Thoracic aorta (tissue), 2 donors: Measurements from ENCODE around the gene OR4F29. TPM values are rescaled to one million over a fixed set of nuclear protein-coding genes. Genes with fewer than 3 reads are reported as not detected.
"Not testable (repeated sequence)": the region's sequence is repeated elsewhere in the genome, so short reads cannot be mapped to it uniquely, and the experiment has no call there.

Source experiments
- ATAC-seq: fragments of 150-250 bp; one replicate; pipeline ENCODE4 v1.8.0; 2017; ENCODE audit warnings: low read depth; ENCODE audit not compliant: insufficient number of reproducible peaks, low FRiP score
- DNase-seq: peaks from one replicate; pipeline ENCODE4 v3.0.0-alpha.2; 2020; ENCODE audit warnings: low spot score
- H3K27ac ChIP-seq, 2 donors: fragments of 200-600 bp; sonication (generic); 1 replicate in 1 of 2; 2 replicates in 1 of 2; pipeline ENCODE4 v1.5.1; 2016; ENCODE audit warnings: mild to moderate bottlenecking in 2 of 2, moderate library complexity in 2 of 2
- H3K27me3 ChIP-seq: fragments of 200-600 bp; sonication (generic); replicated peaks from 2 replicates; pipeline ENCODE4 v1.6.0; 2016; ENCODE audit warnings: mild to moderate bottlenecking; ENCODE audit not compliant: insufficient read depth
- H3K36me3 ChIP-seq: fragments of 200-600 bp; sonication (generic); one replicate; pipeline ENCODE4 v1.5.1; 2016
- H3K4me1 ChIP-seq, 2 donors: fragments of 200-600 bp; sonication (generic); 1 replicate in 1 of 2; 2 replicates in 1 of 2; pipeline versions ENCODE4 v1.5.1 to v1.6.0; 2016; ENCODE audit warnings: low read depth in 2 of 2, mild to moderate bottlenecking in 1 of 2; ENCODE audit not compliant: control insufficient read depth in 1 of 2
- H3K4me3 ChIP-seq: fragments of 200-600 bp; sonication (generic); 2 replicates; pipeline ENCODE4 v1.5.1; 2016; ENCODE audit warnings: mild to moderate bottlenecking
- H3K9me3 ChIP-seq: fragments of 200-600 bp; sonication (generic); 2 replicates; pipeline ENCODE4 v1.5.1; 2016
- total RNA-seq, 2 donors: library from RNA; depleted of rRNA; stranded (reverse); fragments of >200 nt; gene quantifications; one replicate each; pipeline versions ENCODE4 v1.1.0 to v1.2.3, GENCODE V29; 2016

The OR4F29 gene, protein sequence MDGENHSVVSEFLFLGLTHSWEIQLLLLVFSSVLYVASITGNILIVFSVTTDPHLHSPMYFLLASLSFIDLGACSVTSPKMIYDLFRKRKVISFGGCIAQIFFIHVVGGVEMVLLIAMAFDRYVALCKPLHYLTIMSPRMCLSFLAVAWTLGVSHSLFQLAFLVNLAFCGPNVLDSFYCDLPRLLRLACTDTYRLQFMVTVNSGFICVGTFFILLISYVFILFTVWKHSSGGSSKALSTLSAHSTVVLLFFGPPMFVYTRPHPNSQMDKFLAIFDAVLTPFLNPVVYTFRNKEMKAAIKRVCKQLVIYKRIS
- not detected for total RNA-seq

- not testable (repeated sequence) for DNase-seq, H3K4me1 ChIP-seq, ATAC-seq, H3K36me3 ChIP-seq, H3K27ac ChIP-seq, H3K4me3 ChIP-seq, H3K27me3 ChIP-seq, H3K9me3 ChIP-seq
Observed at GRCh38 chr1:451578-451977, at the start of gene OR4F29. TSS of gene OR4F29 (minus strand) at chr1:451678. CDS start at chr1:451678, 0 bp downstream.

Other genes starting within 250 kb of the OR4F29 start
- not detected for gene OR4F16, start 235.0 kb upstream of the OR4F29 start, total RNA-seq